ENCODE measurements around the gene LPP. TPM values are rescaled to one million over a fixed set of nuclear protein-coding genes. Genes with fewer than 3 reads are reported as not detected.

The LPP gene
- polyA plus RNA-seq, 2 of the 4 experiments (the other 2 are of a cell fraction) = 11.0 to 30.8 TPM

GRCh38 chr3:188729422-188729821 lies 575.5 kb downstream of the LPP start:
- POLR2A ChIA-PET = no interaction called here
- CTCF ChIA-PET = no interaction called here

GRCh38 chr3:188734395-188734794 lies 580.4 kb downstream of the LPP start:
- WGBS (ENCODE audit: missing lambda C conversion rate) = 100% methylated on average over 1 of the region's 1 CpG
- no peak overlapping the region for H3K4me3 ChIP-seq
- FAIRE-seq (no peak), ATAC-seq (no peak), DNase-seq (ENCODE audit: low read depth in 1 of 2, low spot score in 1 of 2) (no peak)
- H3K4me2 ChIP-seq = no peak overlapping the region
- H3K27ac ChIP-seq = no peak overlapping the region
- no peaks in the 10 kb centered on the region for H3K4me1 ChIP-seq
- POLR2A ChIA-PET = no interaction called here
- no peaks in the 10 kb centered on the region for H3K9me3 ChIP-seq
- TF ChIP-seq ZNF302 (CRISPR knock-in tag; IDR thresholded peaks at IDR 0.05) = no peak
- CTCF ChIA-PET = no interaction called here

More at GRCh38 chr3:188729422-188729821, 575.5 kb downstream of the LPP start:
- Histone ChIP-seq H3K4me3 (no peak overlapping the region), H3K9me3 (no peaks in the 10 kb centered on the region), H3K4me2 (no peak overlapping the region), H3K27ac (no peak overlapping the region), H3K4me1 (no peaks in the 10 kb centered on the region)
- ATAC-seq = no peak
- no peak for DNase-seq (ENCODE audit: low read depth in 1 of 2, low spot score in 1 of 2)
- WGBS (ENCODE audit: missing lambda C conversion rate) = 83% methylated on average over 1 of the region's 1 CpG
- no peak for FAIRE-seq
- no peak for TF ChIP-seq MAFK (IDR thresholded peaks at IDR 0.05; ENCODE audit: partially characterized antibody)

GRCh38 chr3:188739511-188739910 lies 585.6 kb downstream of the LPP start:
- Histone ChIP-seq H3K27ac (no peak overlapping the region), H3K4me1 (no peaks in the 10 kb centered on the region), H3K9me3 (no peaks in the 10 kb centered on the region), H3K4me2 (no peak overlapping the region), H3K4me3 (no peak overlapping the region)
- POLR2A ChIA-PET = no interaction called here
- no peak for DNase-seq (ENCODE audit: low read depth in 1 of 2, low spot score in 1 of 2)
- no peak for ATAC-seq
- CTCF ChIA-PET = no interaction called here
- no peak for FAIRE-seq
- TF ChIP-seq HEYL (CRISPR knock-in tag; IDR thresholded peaks at IDR 0.05) = no peak
- TF ChIP-seq SMC3 (IDR thresholded peaks at IDR 0.05) = no peak
- no peak for TF ChIP-seq TP53 (CRISPR knock-in tag; IDR thresholded peaks at IDR 0.05)
- TF ChIP-seq CBX2 (IDR thresholded peaks at IDR 0.05; ENCODE audit: borderline replicate concordance, low read depth) = no peak
- no peak for TF ChIP-seq NPAS2 (CRISPR knock-in tag; IDR thresholded peaks at IDR 0.05; ENCODE audit: borderline replicate concordance)
- no peak for TF ChIP-seq REST (IDR thresholded peaks at IDR 0.05)
- TF ChIP-seq EP300 (IDR thresholded peaks at IDR 0.05) = no peak
- TF ChIP-seq CEBPB (IDR thresholded peaks at IDR 0.05) = no peak
- TF ChIP-seq PBX3 (IDR thresholded peaks at IDR 0.05) = no peak
- TF ChIP-seq HDAC2 (IDR thresholded peaks at IDR 0.05) = no peak
- no peak for TF ChIP-seq RARB (CRISPR knock-in tag; IDR thresholded peaks at IDR 0.05)
- no peak for TF ChIP-seq HES2 (IDR thresholded peaks at IDR 0.05)

- POLR2A ChIA-PET = no interaction called here
- Histone ChIP-seq H3K4me3 (no peak overlapping the region), H3K9me3 (no peaks in the 10 kb centered on the region), H3K27ac (no peak overlapping the region), H3K4me2 (no peak overlapping the region), H3K4me1 (no peaks in the 10 kb centered on the region)
- WGBS (ENCODE audit: missing lambda C conversion rate) = 91% methylated on average over 1 of the region's 1 CpG
- DNase-seq (ENCODE audit: low read depth in 1 of 2, low spot score in 1 of 2) (no peak), FAIRE-seq (no peak), ATAC-seq (no peak)
- CTCF ChIA-PET = no interaction called here
- TF ChIP-seq ESRRA (IDR thresholded peaks at IDR 0.05; ENCODE audit: borderline replicate concordance, low read length) = no peak
- no peak for TF ChIP-seq BHLHE40 (IDR thresholded peaks at IDR 0.05; ENCODE audit: low read depth, low read length)
- TF ChIP-seq BCL3 (IDR thresholded peaks at IDR 0.05) = no peak
- no peak for TF ChIP-seq HOXB13 (CRISPR knock-in tag; IDR thresholded peaks at IDR 0.05; ENCODE audit: low read depth)
- no peak for TF ChIP-seq CHD2 (IDR thresholded peaks at IDR 0.05; ENCODE audit: low read length, partially characterized antibody)
Observed at GRCh38 chr3:188740010-188740409, 586.1 kb downstream of the LPP start.
